Liver (tissue), 9 donors: ENCODE data around the gene TTYH2. TPM values are rescaled to one million over a fixed set of nuclear protein-coding genes. Genes with fewer than 3 reads are reported as not detected.

Source experiments
- DNase-seq: peaks from one replicate; pipeline ENCODE4 v3.0.0-alpha.2; 2017; ENCODE audit warnings: low spot score
- H3K27ac ChIP-seq, 2 donors: one replicate each; pipeline ENCODE4 v1.7.0; 2013; ENCODE audit warnings: inconsistent platforms in 2 of 2, low read length in 2 of 2, control low read depth in 1 of 2, low read depth in 1 of 2, mild to moderate bottlenecking in 1 of 2
- H3K27me3 ChIP-seq, 4 donors: one replicate each; pipeline versions ENCODE4 v1.6.1 to v1.7.0; 2013; ENCODE audit warnings: low read length in 3 of 4, inconsistent platforms in 1 of 4, mild to moderate bottlenecking in 1 of 4, moderate library complexity in 1 of 4; ENCODE audit not compliant: control insufficient read depth in 4 of 4, insufficient read depth in 4 of 4
- H3K36me3 ChIP-seq, 4 donors: one replicate each; pipeline versions ENCODE4 v1.6.1 to v1.7.0; 2013; ENCODE audit warnings: low read length in 3 of 4, mild to moderate bottlenecking in 3 of 4, low read depth in 1 of 4, moderate library complexity in 1 of 4; ENCODE audit not compliant: control insufficient read depth in 4 of 4, insufficient read depth in 3 of 4
- H3K4me1 ChIP-seq, 4 donors: one replicate each; pipeline versions ENCODE4 v1.6.1 to v1.7.0; 2013; ENCODE audit warnings: low read length in 3 of 4, mild to moderate bottlenecking in 3 of 4, moderate library complexity in 1 of 4; ENCODE audit not compliant: control insufficient read depth in 4 of 4, insufficient read depth in 4 of 4
- H3K4me3 ChIP-seq, 3 donors: one replicate each; pipeline versions ENCODE4 v1.6.1 to v1.7.0; 2013; ENCODE audit warnings: low read length in 3 of 3, control low read depth in 1 of 3, low read depth in 1 of 3, mild to moderate bottlenecking in 1 of 3
- H3K9ac ChIP-seq, 2 donors: one replicate each; pipeline ENCODE4 v1.7.0; 2013; ENCODE audit warnings: low read length in 2 of 2, mild to moderate bottlenecking in 2 of 2, moderate library complexity in 2 of 2, control low read depth in 1 of 2, low read depth in 1 of 2
- H3K9me3 ChIP-seq, 4 donors: one replicate each; pipeline versions ENCODE4 v1.6.1 to v1.7.0; 2013; ENCODE audit warnings: low read length in 3 of 4; ENCODE audit not compliant: control insufficient read depth in 4 of 4
- ATF3 ChIP-seq: IDR thresholded peaks from 2 replicates; pipeline ENCODE4 v1.6.1; 2016; ENCODE audit warnings: antibody characterized with exemption
- CTCF ChIP-seq: fragments of 150-350 bp; IDR thresholded peaks from 2 replicates; pipeline ENCODE4 v1.5.1; 2017; ENCODE audit warnings: improper control_type of control experiment, low read depth, low read length; ENCODE audit not compliant: missing input control
- FOXA1 ChIP-seq: IDR thresholded peaks from 2 replicates; pipeline ENCODE4 v1.6.1; 2016; ENCODE audit warnings: antibody characterized with exemption
- FOXA2 ChIP-seq: IDR thresholded peaks from 2 replicates; pipeline ENCODE4 v1.6.1; 2016; ENCODE audit warnings: antibody characterized with exemption
- GABPA ChIP-seq, 2 donors: IDR thresholded peaks in 1 of 2; conservative IDR thresholded peaks in 1 of 2; 2 replicates each; pipeline ENCODE4 v1.6.1; 2016; ENCODE audit warnings: antibody characterized with exemption in 2 of 2, mild to moderate bottlenecking in 1 of 2, moderate library complexity in 1 of 2
- HNF4G ChIP-seq: IDR thresholded peaks from 2 replicates; pipeline ENCODE4 v1.6.1; 2016; ENCODE audit warnings: antibody characterized with exemption
- JUND ChIP-seq, 2 donors: IDR thresholded peaks; 2 replicates each; pipeline ENCODE4 v1.6.1; 2016; ENCODE audit warnings: antibody characterized with exemption in 2 of 2
- MAX ChIP-seq: IDR thresholded peaks from 2 replicates; pipeline ENCODE4 v1.6.1; 2016; ENCODE audit warnings: antibody characterized with exemption
- NR2F2 ChIP-seq: IDR thresholded peaks from 2 replicates; pipeline ENCODE4 v1.6.1; 2016; ENCODE audit warnings: antibody characterized with exemption
- RAD21 ChIP-seq, 2 donors: IDR thresholded peaks; 2 replicates each; pipeline ENCODE4 v1.6.1; 2016; ENCODE audit warnings: antibody characterized with exemption in 2 of 2, mild to moderate bottlenecking in 2 of 2
- REST ChIP-seq: IDR thresholded peaks from 2 replicates; pipeline ENCODE4 v1.6.1; 2016; ENCODE audit warnings: antibody characterized with exemption, mild to moderate bottlenecking
- RXRA ChIP-seq, 2 donors: IDR thresholded peaks; 2 replicates each; pipeline ENCODE4 v1.6.1; 2017 to 2018; ENCODE audit warnings: antibody characterized with exemption in 2 of 2, mild to moderate bottlenecking in 1 of 2
- TAF1 ChIP-seq: conservative IDR thresholded peaks from 2 replicates; pipeline ENCODE4 v1.6.1; 2016; ENCODE audit warnings: antibody characterized with exemption, mild to moderate bottlenecking
- YY1 ChIP-seq: IDR thresholded peaks from 2 replicates; pipeline ENCODE4 v1.6.1; 2016; ENCODE audit warnings: antibody characterized with exemption, mild to moderate bottlenecking
- ZBTB33 ChIP-seq: IDR thresholded peaks from 2 replicates; pipeline ENCODE4 v1.6.1; 2016; ENCODE audit warnings: antibody characterized with exemption
- WGBS: extraction: QIAGEN DNeasy Blood & Tissue Kit; methylation state at CpG from one replicate; pipeline ENCODE4 v1.1.7; 2013; 5-methylcytosine and 5-hydroxymethylcytosine counted together
- polyA plus RNA-seq, 2 donors: library from polyadenylated mRNA; stranded (reverse) in 1 of 2; unstranded in 1 of 2; fragments of 200-250 nt in 1 of 2; fragments of >200 nt in 1 of 2; fragmentation: Nextera tagmentation in 1 of 2; extraction: Ambion mirVana in 1 of 2; gene quantifications; one replicate each; pipeline versions ENCODE4 v1.2.1 to v1.2.3, GENCODE V29; 2013 to 2015
- total RNA-seq, 2 donors: library from RNA; depleted of rRNA; stranded (reverse); fragments of >200 nt; gene quantifications; one replicate each; pipeline ENCODE4 v1.2.3, GENCODE V29; 2014
- donor health status: healthy.
- donor health status: healthy.
- donor health status: healthy.
- donor health status: healthy.
- donor health status: healthy.

TTYH2 gene
- total and polyA plus RNA-seq, 4 donors = 0.40 to 2.4 (median 0.99) TPM

GRCh38 chr17:74170924-74171323 is 42.4 kb upstream of the TTYH2 start (continued):
- TF ChIP-seq REST (no peak), ATF3 (no peak), YY1 (no peak)

GRCh38 chr17:74172700-74173099 is 40.7 kb upstream of the TTYH2 start:
- 38% methylated on average over 3 of the region's 3 CpGs for WGBS
- Histone ChIP-seq H3K4me1 (no peaks in the 10 kb centered on the region), H3K4me3 (no peak overlapping the region), H3K9ac (no peak overlapping the region), H3K36me3 (no peaks in the 10 kb centered on the region), H3K27ac (no peak overlapping the region), H3K9me3 (no peaks in the 10 kb centered on the region), H3K27me3 (peaks cover 0 to 7% (median 3%) of the 10 kb centered on the region in 4 donors)
- TF ChIP-seq YY1 = no peak
- no peak for TF ChIP-seq JUND (IDR thresholded peaks at IDR 0.05)
- TF ChIP-seq GABPA (IDR thresholded peaks at IDR 0.05 in 1 of 2, conservative IDR thresholded peaks at IDR 0.05 in 1 of 2) = no peak
- no peak for TF ChIP-seq RXRA (IDR thresholded peaks at IDR 0.05)
- no peak for TF ChIP-seq FOXA2
- TF ChIP-seq RAD21 (IDR thresholded peaks at IDR 0.05) = no peak
- no peak for TF ChIP-seq ZBTB33
- TF ChIP-seq FOXA1 = no peak
- no peak for TF ChIP-seq HNF4G
- TF ChIP-seq TAF1 = no peak
- no peak for DNase-seq

- Histone ChIP-seq H3K27ac (no peak overlapping the region), H3K9ac (no peak overlapping the region)
Measured at GRCh38 chr17:74176546-74177001, 36.8 kb upstream of the TTYH2 start.

More at GRCh38 chr17:74176546-74177001, 36.8 kb upstream of the TTYH2 start:
- peaks cover 0 to 8% (median 5%) of the 10 kb centered on the region in 4 donors for H3K27me3 ChIP-seq
- WGBS = 38% methylated on average over 10 of the region's 10 CpGs
- peak; percentile 67 for DNase-seq
- H3K4me3 ChIP-seq = no peak overlapping the region
- no peaks in the 10 kb centered on the region for H3K36me3 ChIP-seq
- H3K9me3 ChIP-seq = no peaks in the 10 kb centered on the region
- no peaks in the 10 kb centered on the region for H3K4me1 ChIP-seq
- TF ChIP-seq HNF4G (no peak), RAD21 (IDR thresholded peaks at IDR 0.05) (peak; percentile 89 to 91), NR2F2 (no peak), CTCF (peak; percentile 81), MAX (no peak)
